DMS 273 treated with DMSO at 0.1 percent for 48 hours (cell line): ENCODE results near the gene MRPL12.

Experiments
- DNase-seq: peaks from one replicate; lab custom pipeline; 2025; lab: John Stamatoyannopoulos, UW

The MRPL12 gene

GRCh38 chr17:81740395-81740961 lies 37.3 kb downstream of the MRPL12 start:
- no peak for DNase-seq

GRCh38 chr17:81741049-81741593 lies 38.0 kb downstream of the MRPL12 start:
- no peak for DNase-seq

- DNase-seq, result no peak
These were observed 38.7 kb downstream of the MRPL12 start for GRCh38 chr17:81741594-81742452.
